ENCODE results near the gene UNC119B.

Gene UNC119B

GRCh38 chr12:120734210-120734609, 24.0 kb downstream of the UNC119B start:
- Histone ChIP-seq H3K9me2 (replicated peaks; ENCODE audit: insufficient read depth, low read length) (no peaks in the 10 kb centered on the region), H3K27me3 (replicated peaks; ENCODE audit: insufficient read depth, low read length) (no peaks in the 10 kb centered on the region), H3K4me1 (ENCODE audit: low read length) (no peaks in the 10 kb centered on the region), H3K4me3 (ENCODE audit: low read length) (no peak overlapping the region), H3K36me3 (replicated peaks; ENCODE audit: insufficient read depth, low read length) (no peaks in the 10 kb centered on the region), H3K4me2 (ENCODE audit: low read depth, low read length) (no peak overlapping the region), H2AFZ (ENCODE audit: low read length) (no peak overlapping the region), H3K9me3 (replicated peaks; ENCODE audit: insufficient read depth, low read length) (no peaks in the 10 kb centered on the region), H3F3A (ENCODE audit: insufficient read depth, low read length) (no peaks in the 10 kb centered on the region), H3K27ac (ENCODE audit: low read length) (no peak overlapping the region), H3K9ac (ENCODE audit: low read length) (no peak overlapping the region), H3K79me2 (ENCODE audit: low read length) (no peaks in the 10 kb centered on the region), H4K20me1 (ENCODE audit: insufficient read depth, low read length) (no peaks in the 10 kb centered on the region)
- no peak for TF ChIP-seq EZH2 (optimal IDR thresholded peaks at IDR 0.05; ENCODE audit: low read depth, low read length)
- no peak for TF ChIP-seq CTCF (IDR thresholded peaks at IDR 0.05; ENCODE audit: low read length)
- no peak for DNase-seq

- no peaks in the 10 kb centered on the region for H3K36me3 ChIP-seq (replicated peaks; ENCODE audit: insufficient read depth, low read length)
- no peak for DNase-seq
- H3K9me2 ChIP-seq (replicated peaks; ENCODE audit: insufficient read depth, low read length), result no peaks in the 10 kb centered on the region
- no peaks in the 10 kb centered on the region for H4K20me1 ChIP-seq (ENCODE audit: insufficient read depth, low read length)
- no peaks in the 10 kb centered on the region for H3F3A ChIP-seq (ENCODE audit: insufficient read depth, low read length)
- no peak overlapping the region for H3K4me3 ChIP-seq (ENCODE audit: low read length)
- no peaks in the 10 kb centered on the region for H3K79me2 ChIP-seq (ENCODE audit: low read length)
- H3K9ac ChIP-seq (ENCODE audit: low read length), result no peak overlapping the region
- H3K9me3 ChIP-seq (replicated peaks; ENCODE audit: insufficient read depth, low read length), result no peaks in the 10 kb centered on the region
- no peaks in the 10 kb centered on the region for H3K27me3 ChIP-seq (replicated peaks; ENCODE audit: insufficient read depth, low read length)
- no peak for TF ChIP-seq EZH2 (optimal IDR thresholded peaks at IDR 0.05; ENCODE audit: low read depth, low read length)
- TF ChIP-seq EZH2phosphoT487 (IDR thresholded peaks at IDR 0.05; ENCODE audit: low read length), result no peak
- no peak for TF ChIP-seq CTCF (IDR thresholded peaks at IDR 0.05; ENCODE audit: low read length)
- no peak overlapping the region for H3K27ac ChIP-seq (ENCODE audit: low read length)
- no peak overlapping the region for H3K4me2 ChIP-seq (ENCODE audit: low read depth, low read length)
- no peaks in the 10 kb centered on the region for H3K4me1 ChIP-seq (ENCODE audit: low read length)
- no peak overlapping the region for H2AFZ ChIP-seq (ENCODE audit: low read length)
Measured at GRCh38 chr12:120735181-120735580, 24.9 kb downstream of the UNC119B start.

GRCh38 chr12:120736404-120737331, 26.4 kb downstream of the UNC119B start:
- Histone ChIP-seq H3K4me1 (ENCODE audit: low read length) (no peaks in the 10 kb centered on the region), H2AFZ (ENCODE audit: low read length) (no peak overlapping the region), H3K9me2 (replicated peaks; ENCODE audit: insufficient read depth, low read length) (no peaks in the 10 kb centered on the region), H4K20me1 (ENCODE audit: insufficient read depth, low read length) (no peaks in the 10 kb centered on the region), H3K9me3 (replicated peaks; ENCODE audit: insufficient read depth, low read length) (no peaks in the 10 kb centered on the region), H3K4me3 (ENCODE audit: low read length) (no peak overlapping the region), H3K79me2 (ENCODE audit: low read length) (no peaks in the 10 kb centered on the region), H3K36me3 (replicated peaks; ENCODE audit: insufficient read depth, low read length) (no peaks in the 10 kb centered on the region), H3K9ac (ENCODE audit: low read length) (no peak overlapping the region), H3K27ac (ENCODE audit: low read length) (no peak overlapping the region), H3F3A (ENCODE audit: insufficient read depth, low read length) (no peaks in the 10 kb centered on the region), H3K4me2 (ENCODE audit: low read depth, low read length) (no peak overlapping the region), H3K27me3 (replicated peaks; ENCODE audit: insufficient read depth, low read length) (no peaks in the 10 kb centered on the region)
- DNase-seq, result no peak
- TF ChIP-seq EZH2 (optimal IDR thresholded peaks at IDR 0.05; ENCODE audit: low read depth, low read length) (no peak), CTCF (IDR thresholded peaks at IDR 0.05; ENCODE audit: low read length) (no peak), EZH2phosphoT487 (IDR thresholded peaks at IDR 0.05; ENCODE audit: low read length) (no peak)
